PC-9 (cell line): ENCODE results near the gene CTNND2.

Source experiments
- CTCF ChIP-seq: fragments of 200-600 bp; sonication (generic); conservative IDR thresholded peaks from 2 replicates; pipeline ENCODE4 v1.6.1; 2017; ENCODE audit warnings: mixed run types, antibody characterized with exemption, mild to moderate bottlenecking, moderate library complexity
- EZH2 ChIP-seq: fragments of 200-600 bp; sonication (generic); IDR thresholded peaks from 2 replicates; pipeline ENCODE4 v1.8.0; 2017; ENCODE audit warnings: antibody characterized with exemption, low read depth

GRCh38 chr5:11027660-11028059 lies 876.6 kb downstream of the CTNND2 start:
- TF ChIP-seq CTCF (no peak), EZH2 (no peak)
